Measurements from ENCODE around the gene AGL. TPM values are rescaled to one million over a fixed set of nuclear protein-coding genes. Genes with fewer than 3 reads are reported as not detected.

Gene AGL
- total and polyA plus RNA-seq, 2 experiments from 2014 or later: 13.4 to 22.9 TPM

GRCh38 chr1:99843760-99844159 is 6.4 kb upstream of the AGL start:
- Mint-ChIP-seq H3K9me3 (peaks cover 11% of the 10 kb centered on the region; the same call in 2 of the 3 replicates), H3K4me1 (peaks cover 3% of the 10 kb centered on the region; the same call in 2 of the 3 replicates), H3K27me3 (ENCODE audit: insufficient read depth, low read depth, poor library complexity) (no peaks in the 10 kb centered on the region), H3K27ac (no peak overlapping the region), H3K4me3 (no peak overlapping the region), H3K36me3 (ENCODE audit: low read depth) (peaks cover 3% of the 10 kb centered on the region; the same call in 2 of the 3 replicates)
- no peak for TF ChIP-seq REST (IDR thresholded peaks at IDR 0.05; ENCODE audit: unreplicated experiment)
- no peak for TF ChIP-seq ZNF462 (CRISPR knock-in tag; IDR thresholded peaks at IDR 0.05)
- TF ChIP-seq JUNB (IDR thresholded peaks at IDR 0.05; ENCODE audit: unreplicated experiment): no peak
- no peak for TF ChIP-seq POLR2AphosphoS5 (IDR thresholded peaks at IDR 0.05; ENCODE audit: low read depth)
- no peak for TF ChIP-seq EZH2phosphoT487 (IDR thresholded peaks at IDR 0.05; ENCODE audit: unreplicated experiment)
- no peak for TF ChIP-seq CREB1 (CRISPR knock-in tag; IDR thresholded peaks at IDR 0.05; ENCODE audit: low read depth)
- no peak for TF ChIP-seq NANOG (IDR thresholded peaks at IDR 0.05; ENCODE audit: borderline replicate concordance)
- TF ChIP-seq STAT1 (IDR thresholded peaks at IDR 0.05; ENCODE audit: unreplicated experiment): no peak
- no peak for TF ChIP-seq CTCF (conservative IDR thresholded peaks at IDR 0.05; ENCODE audit: low read depth in 2 of 2)
- TF ChIP-seq ZNF114 (CRISPR knock-in tag; IDR thresholded peaks at IDR 0.05): no peak
- no peak for TF ChIP-seq ZNF331 (CRISPR knock-in tag; IDR thresholded peaks at IDR 0.05; ENCODE audit: low read depth)
- TF ChIP-seq EZH2 (IDR thresholded peaks at IDR 0.05; ENCODE audit: low read depth, unreplicated experiment): no peak
- no peak for TF ChIP-seq ETS1 (IDR thresholded peaks at IDR 0.05)
- no peak overlapping the region for H2AFZ ChIP-seq
- no peak overlapping the region for H3K27ac ChIP-seq (ENCODE audit: low read depth)
- no peaks in the 10 kb centered on the region for H3K4me1 ChIP-seq (ENCODE audit: insufficient read depth)
- H3K9me2 ChIP-seq (ENCODE audit: insufficient read depth): no peaks in the 10 kb centered on the region
- ATAC-seq (no peak), DNase-seq (ENCODE audit: low spot score) (no peak)
- H3F3A ChIP-seq (replicated peaks; ENCODE audit: low read depth): no peaks in the 10 kb centered on the region
- H3K36me3 ChIP-seq (ENCODE audit: insufficient read depth): no peaks in the 10 kb centered on the region
- no peaks in the 10 kb centered on the region for H4K20me1 ChIP-seq (replicated peaks; ENCODE audit: insufficient read depth)
- H3K79me2 ChIP-seq (replicated peaks; ENCODE audit: insufficient read depth): no peaks in the 10 kb centered on the region
- no peak overlapping the region for H3K4me3 ChIP-seq
- no peak overlapping the region for H3K4me2 ChIP-seq
- H3K27me3 ChIP-seq (ENCODE audit: insufficient read depth): no peaks in the 10 kb centered on the region

Measured in GM23338 (cell line).